Tibial artery (tissue), 4 donors: Measurements from ENCODE around the gene DDX6.
"Not testable (repeated sequence)": the region's sequence is repeated elsewhere in the genome, so short reads cannot be mapped to it uniquely, and the experiment has no call there.

Source experiments
- DNase-seq, 2 donors: peaks; one replicate each; pipeline ENCODE4 v3.0.0-alpha.2; 2019
- H3K27ac ChIP-seq, 2 donors: fragments of 200-600 bp; sonication (generic) in 1 of 2; 1 replicate in 1 of 2; 2 replicates in 1 of 2; pipeline ENCODE4 v1.5.1; 2018 to 2019; ENCODE audit warnings: mild to moderate bottlenecking in 1 of 2
- H3K27me3 ChIP-seq, 2 donors: fragments of 200-600 bp; sonication (generic) in 1 of 2; one replicate each; pipeline versions ENCODE4 v1.5.1 to v1.6.0; 2016 to 2019
- H3K36me3 ChIP-seq, 3 donors: fragments of 200-600 bp; sonication (generic) in 2 of 3; one replicate each; pipeline ENCODE4 v1.5.1; 2016 to 2019; ENCODE audit warnings: mild to moderate bottlenecking in 2 of 3
- H3K4me1 ChIP-seq, 4 donors: fragments of 200-600 bp; sonication (generic) in 2 of 4; 1 replicate in 3 of 4; 2 replicates in 1 of 4; pipeline ENCODE4 v1.5.1; 2016 to 2019
- H3K4me3 ChIP-seq, 2 donors: fragments of 200-600 bp; sonication (generic) in 1 of 2; 1 replicate in 1 of 2; 2 replicates in 1 of 2; pipeline ENCODE4 v1.5.1; 2018 to 2019; ENCODE audit warnings: mild to moderate bottlenecking in 2 of 2
- H3K9me3 ChIP-seq, 3 donors: fragments of 200-600 bp; sonication (generic) in 1 of 3; one replicate each; pipeline ENCODE4 v1.5.1; 2016 to 2019
- CTCF ChIP-seq, 2 experiments: fragments of 200-600 bp in 1 of 2; fragments of 450-650 bp in 1 of 2; IDR thresholded peaks; one replicate each; pipeline ENCODE4 v1.5.1; 2017 to 2019; ENCODE audit warnings: antibody characterized with exemption in 2 of 2, mild to moderate bottlenecking in 1 of 2, moderate library complexity in 1 of 2
- intact Hi-C: fragments of 100-400 bp; cut with DNase I; formaldehyde crosslinking; loops from one replicate; pipeline ENCODE4 v1.15.0; 2023; ENCODE audit warnings: low total_unique reads

Gene DDX6

GRCh38 chr11:118785362-118785761, 5.6 kb downstream of the DDX6 start:
- Histone ChIP-seq H3K4me3 (no peak overlapping the region), H3K9me3 (no peaks in the 10 kb centered on the region), H3K4me1 (peaks cover 0 to 86% (median 51%) of the 10 kb centered on the region in 4 donors), H3K27me3 (no peaks in the 10 kb centered on the region), H3K36me3 (peaks cover 35 to 43% (median 36%) of the 10 kb centered on the region in 3 donors), H3K27ac (peak overlapping the region in 1 of 2 donors; percentile 96)
- no peak for TF ChIP-seq CTCF (IDR thresholded peaks at IDR 0.05)
- no peak for DNase-seq
- intact Hi-C loops = loop anchor here (10.0 kb wide), 1 partner anchor 91 kb away; no protein-coding TSS in a partner anchor

- H3K27ac ChIP-seq = peak overlapping the region; percentile 22 to 96
- intact Hi-C loops = loop anchor here (10.0 kb wide), 1 partner anchor 89 kb away; no protein-coding TSS in a partner anchor
- no peak overlapping the region for H3K4me3 ChIP-seq
- no peak for TF ChIP-seq CTCF (IDR thresholded peaks at IDR 0.05)
- no peaks in the 10 kb centered on the region for H3K9me3 ChIP-seq
- peaks cover 0 to 98% (median 50%) of the 10 kb centered on the region in 4 donors for H3K4me1 ChIP-seq
- H3K27me3 ChIP-seq = no peaks in the 10 kb centered on the region
- H3K36me3 ChIP-seq = peaks cover 46 to 56% (median 48%) of the 10 kb centered on the region in 3 donors
- peak in 1 of 2 donors; percentile 26 for DNase-seq
These were observed 7.1 kb downstream of the DDX6 start for GRCh38 chr11:118783724-118784495.

- H3K4me3 ChIP-seq, H3K27me3 ChIP-seq, DNase-seq, H3K9me3 ChIP-seq: not testable (repeated sequence)
- intact Hi-C loops = loop anchor here (10.0 kb wide), 1 partner anchor 89 kb away; no protein-coding TSS in a partner anchor
- Histone ChIP-seq H3K4me1 (peaks cover 0 to 98% (median 47%) of the 10 kb centered on the region in 4 donors), H3K27ac (peak overlapping the region; percentile 22 to 96), H3K36me3 (peaks cover 52 to 62% (median 54%) of the 10 kb centered on the region in 3 donors)
These were observed 7.6 kb downstream of the DDX6 start for GRCh38 chr11:118783324-118783723.

- Histone ChIP-seq H3K9me3 (no peaks in the 10 kb centered on the region), H3K4me1 (peaks cover 0 to 98% (median 22%) of the 10 kb centered on the region in 4 donors), H3K27ac (peak overlapping the region in 1 of 2 donors; percentile 9), H3K36me3 (peaks cover 65 to 86% (median 71%) of the 10 kb centered on the region in 3 donors), H3K4me3 (no peak overlapping the region), H3K27me3 (no peaks in the 10 kb centered on the region)
- intact Hi-C loops = no loop called here
- no peak for DNase-seq
- no peak for TF ChIP-seq CTCF (IDR thresholded peaks at IDR 0.05)
These were observed 12.1 kb downstream of the DDX6 start for GRCh38 chr11:118778898-118779297.

GRCh38 chr11:118774032-118774431, 16.9 kb downstream of the DDX6 start:
- DNase-seq = no peak
- no peaks in the 10 kb centered on the region for H3K27me3 ChIP-seq
- peaks cover 38 to 44% (median 43%) of the 10 kb centered on the region in 3 donors for H3K36me3 ChIP-seq
- H3K27ac ChIP-seq = peak overlapping the region in 1 of 2 donors; percentile 18
- no peak for TF ChIP-seq CTCF (IDR thresholded peaks at IDR 0.05)
- no peaks in the 10 kb centered on the region for H3K9me3 ChIP-seq
- peaks cover 0 to 100% (median 32%) of the 10 kb centered on the region in 4 donors for H3K4me1 ChIP-seq
- intact Hi-C loops = no loop called here
- H3K4me3 ChIP-seq = no peak overlapping the region
